DMS 273 treated with DMSO at 0.1 percent for 48 hours (cell line): ENCODE results near the gene JPT2.

Source experiments
- DNase-seq: peaks from one replicate; lab custom pipeline; 2025; lab: John Stamatoyannopoulos, UW

The JPT2 gene

DNA sequence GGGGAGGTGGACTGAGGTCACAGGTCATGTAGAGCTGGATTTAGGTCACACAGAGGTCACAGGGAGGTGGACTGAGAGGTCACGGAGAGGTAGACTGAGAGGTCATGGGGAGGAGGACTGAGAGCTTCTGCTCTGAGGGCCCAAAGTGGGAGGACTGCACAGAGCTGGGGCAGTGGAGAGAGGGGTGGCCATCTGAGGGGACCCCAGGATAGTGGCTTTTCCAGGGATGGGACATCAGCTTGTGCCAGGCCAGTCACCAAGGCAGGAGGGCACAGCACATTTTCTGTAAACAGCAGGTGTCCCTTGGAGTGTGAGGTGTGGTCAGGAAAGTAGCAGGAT lies 26.1 kb upstream of the JPT2 start:
- DNase-seq: no peak

- no peak for DNase-seq
Observed at GRCh38 chr16:1653023-1653422, 25.1 kb upstream of the JPT2 start.

GRCh38 chr16:1654505-1655268 lies 23.4 kb upstream of the JPT2 start:
- no peak for DNase-seq

DNA sequence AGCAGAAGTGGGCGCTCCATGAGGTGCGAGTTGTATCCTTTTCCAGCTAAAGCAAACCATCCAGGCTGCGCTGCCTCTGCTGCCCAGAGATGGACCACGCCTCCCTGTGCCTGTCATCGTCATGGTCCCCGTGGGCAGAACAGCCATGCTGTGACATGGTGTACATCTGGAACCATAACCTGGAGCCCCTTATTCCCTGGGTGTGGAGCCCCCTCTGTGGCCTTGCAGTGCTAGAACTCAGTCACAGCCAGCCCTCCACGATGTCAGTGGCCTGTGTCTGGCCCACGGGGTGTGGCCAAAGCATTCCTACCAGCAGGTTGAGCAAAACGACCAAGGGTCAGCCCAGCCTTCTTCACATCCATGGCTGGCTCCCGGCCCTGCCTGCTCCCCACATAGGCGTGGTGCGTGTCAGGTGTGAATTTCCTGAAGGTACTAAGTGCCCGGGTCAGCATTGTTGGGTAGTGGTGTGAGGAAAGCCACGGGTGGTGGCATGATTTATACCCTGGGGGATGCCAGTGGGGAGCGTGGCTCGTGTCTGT lies 22.7 kb upstream of the JPT2 start:
- no peak for DNase-seq

DNA sequence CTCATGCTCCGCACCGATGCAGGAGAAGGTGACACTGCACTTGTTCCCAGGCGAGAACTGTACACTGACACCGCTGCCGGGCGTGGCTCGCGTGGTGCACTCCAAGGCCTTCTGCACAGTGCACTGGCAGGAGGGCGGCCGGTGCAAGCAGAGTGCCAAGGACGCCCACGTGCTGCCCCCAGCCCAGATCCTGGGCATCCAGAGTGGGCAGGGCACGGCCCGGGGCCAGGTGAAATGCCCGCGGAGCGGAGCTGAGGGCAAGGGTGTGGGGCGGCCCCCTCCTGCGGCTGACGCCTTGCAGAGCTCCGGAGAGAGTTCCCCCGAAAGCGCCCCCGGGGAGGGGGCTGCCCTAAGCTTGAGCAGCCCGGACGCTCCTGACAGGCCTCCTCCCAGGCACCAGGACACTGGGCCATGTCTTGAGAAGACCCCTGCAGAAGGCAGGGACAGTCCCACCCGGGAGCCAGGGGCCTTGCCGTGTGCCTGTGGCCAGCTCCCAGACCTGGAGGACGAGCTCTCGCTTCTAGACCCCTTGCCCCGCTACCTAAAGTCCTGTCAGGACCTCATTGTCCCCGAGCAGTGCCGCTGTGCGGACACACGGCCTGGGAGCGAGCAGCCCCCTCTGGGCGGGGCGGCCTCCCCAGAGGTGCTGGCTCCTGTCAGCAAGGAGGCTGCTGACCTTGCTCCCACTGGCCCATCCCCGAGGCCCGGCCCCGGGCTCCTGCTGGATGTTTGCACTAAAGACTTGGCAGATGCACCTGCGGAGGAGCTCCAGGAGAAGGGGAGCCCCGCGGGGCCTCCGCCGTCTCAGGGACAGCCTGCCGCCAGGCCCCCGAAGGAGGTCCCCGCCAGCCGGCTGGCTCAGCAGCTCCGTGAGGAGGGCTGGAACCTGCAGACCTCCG lies 21.9 kb upstream of the JPT2 start:
- no peak for DNase-seq

- DNase-seq: no peak
Observed at GRCh38 chr16:1656808-1657617, 21.1 kb upstream of the JPT2 start.

DNA sequence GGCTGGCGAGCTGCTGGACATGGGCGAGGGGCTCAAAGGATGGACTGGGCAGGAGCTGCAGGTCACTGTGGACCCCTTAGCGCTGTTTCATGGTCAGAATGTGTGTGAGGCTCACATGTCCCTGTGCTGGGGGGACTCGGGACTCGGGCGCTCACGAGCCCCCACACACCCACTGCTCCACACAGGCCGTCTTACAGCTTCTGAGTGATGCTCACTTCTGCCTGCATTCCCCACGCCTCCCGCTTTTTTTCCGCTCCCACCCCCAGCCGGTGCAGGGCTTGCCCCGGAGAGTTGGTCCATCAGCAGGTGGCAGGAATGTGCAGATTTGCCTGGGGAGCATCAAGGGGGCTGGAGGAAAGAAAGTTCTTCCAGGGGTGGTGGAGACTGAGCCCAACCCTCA lies 20.2 kb upstream of the JPT2 start:
- DNase-seq: no peak

DNA sequence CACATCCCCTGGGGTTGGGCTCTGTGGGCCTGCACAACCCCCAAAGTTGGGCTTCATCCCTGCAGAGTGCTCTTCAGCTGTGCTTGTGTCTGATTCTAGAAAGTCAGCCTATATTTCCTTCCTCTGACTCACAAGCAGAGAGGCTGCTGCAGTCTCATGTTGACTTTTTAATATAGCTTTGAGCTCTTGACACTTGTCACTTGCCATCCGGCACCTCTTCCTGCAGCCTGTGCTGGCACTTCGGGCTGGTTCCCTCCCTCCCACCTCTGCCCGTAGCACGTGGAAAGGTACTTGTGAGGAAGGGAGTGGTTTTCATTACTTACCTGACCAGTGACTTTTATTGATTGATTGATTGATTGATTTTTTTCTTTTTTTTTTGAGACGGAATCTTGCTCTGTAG lies 19.0 kb upstream of the JPT2 start:
- no peak for DNase-seq

DNA sequence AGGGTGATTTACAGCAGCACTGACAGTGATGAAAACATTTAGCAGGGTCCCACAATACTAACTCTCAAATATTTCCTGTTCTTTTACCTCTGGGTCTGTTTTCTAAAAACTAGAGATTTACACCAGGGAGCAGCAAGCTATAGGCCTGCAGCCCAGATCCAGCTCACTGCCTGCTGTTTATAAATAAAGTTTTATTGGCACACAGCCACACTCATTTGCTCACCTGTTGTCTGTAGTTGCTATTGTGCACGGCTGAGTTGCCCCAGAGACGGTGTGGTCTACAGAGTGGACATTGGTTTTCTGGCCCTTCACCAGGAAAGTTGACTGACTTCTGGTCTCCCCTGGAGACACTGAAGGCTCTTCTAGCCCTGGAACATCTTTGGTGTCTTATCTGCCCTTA lies 16.3 kb upstream of the JPT2 start:
- DNase-seq: no peak

GRCh38 chr16:1662543-1662942 lies 15.5 kb upstream of the JPT2 start:
- DNase-seq: no peak

DNA sequence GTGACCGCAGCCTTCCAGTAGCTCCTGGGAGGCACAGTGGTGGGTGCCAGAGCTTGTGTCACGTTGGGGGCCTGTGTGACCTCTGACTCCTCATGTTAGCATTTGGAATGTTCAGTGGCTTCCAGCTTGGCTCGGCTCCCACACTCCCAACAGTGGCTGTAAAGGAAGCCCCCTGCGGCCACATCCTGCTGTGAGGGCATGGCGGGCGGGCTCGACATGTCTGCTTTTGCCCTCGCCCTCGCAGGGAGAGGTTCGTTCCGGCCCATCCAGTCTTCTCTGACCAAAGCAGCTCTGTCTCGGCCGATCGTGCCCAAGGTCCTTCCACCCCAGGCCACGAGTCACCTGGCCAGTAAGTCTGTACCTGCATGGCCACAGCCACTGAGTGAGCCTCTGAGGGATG lies 12.2 kb upstream of the JPT2 start:
- DNase-seq: no peak

GRCh38 chr16:1666316-1666715 lies 11.8 kb upstream of the JPT2 start:
- DNase-seq: no peak

DNA sequence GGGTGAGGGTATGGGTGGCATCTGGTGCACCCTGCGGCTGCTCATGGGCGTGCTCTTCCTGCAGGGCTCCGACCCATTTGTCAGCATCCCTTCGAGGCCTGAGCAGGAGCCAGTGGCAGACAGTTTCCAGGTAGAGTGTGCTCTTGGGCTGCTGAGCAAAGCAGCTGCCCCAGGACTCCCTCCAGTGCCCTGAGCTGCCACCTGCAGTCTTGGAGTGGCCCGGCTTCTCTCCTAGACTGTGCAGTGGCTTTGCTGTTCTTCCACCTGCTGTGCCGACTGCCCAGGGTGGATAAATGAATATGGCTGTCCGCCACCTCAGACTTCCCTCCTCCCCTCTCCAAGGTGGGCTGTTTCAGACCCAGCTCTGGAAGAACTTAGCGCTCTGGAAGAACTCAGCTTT lies 10.8 kb upstream of the JPT2 start:
- no peak for DNase-seq

- DNase-seq: no peak
Observed at GRCh38 chr16:1667916-1668315, 10.2 kb upstream of the JPT2 start.

DNA sequence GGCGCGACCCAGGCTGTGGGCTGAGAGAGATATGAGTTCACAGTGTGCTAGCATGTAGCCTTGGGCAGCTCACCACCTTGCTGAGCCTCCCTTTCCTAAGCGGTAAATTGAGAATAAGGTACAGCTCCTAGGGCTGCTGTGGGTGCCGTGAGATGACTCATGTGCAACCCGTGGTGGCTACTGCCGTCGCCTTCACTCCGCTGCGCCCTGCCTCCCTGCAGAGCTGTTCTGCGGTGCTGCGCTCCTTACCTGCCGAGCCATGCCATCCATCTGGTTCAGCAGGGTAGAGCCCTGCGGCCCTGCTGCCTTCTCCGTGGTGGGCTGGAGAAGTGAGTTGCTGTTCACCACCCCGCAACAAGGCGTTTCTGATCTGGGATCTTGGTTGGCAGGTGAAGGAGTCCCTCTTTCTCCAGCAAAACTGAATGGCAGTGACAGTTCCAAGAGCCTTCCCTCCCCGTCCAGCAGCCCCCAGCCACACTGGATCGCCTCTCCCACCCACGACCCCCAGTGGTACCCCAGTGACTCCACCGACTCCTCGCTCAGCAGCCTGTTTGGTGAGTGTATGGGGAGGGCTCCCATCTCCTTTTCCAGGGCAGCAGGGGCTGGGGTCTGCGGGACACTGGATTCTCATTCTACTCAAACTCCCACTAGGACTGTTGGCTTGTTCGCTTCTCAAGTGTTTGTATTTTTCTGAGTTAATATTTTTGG lies 9.3 kb upstream of the JPT2 start:
- DNase-seq: no peak

- DNase-seq: no peak
Observed at GRCh38 chr16:1669698-1670097, 8.4 kb upstream of the JPT2 start.

- no peak for DNase-seq
Observed at GRCh38 chr16:1670371-1670770, 7.7 kb upstream of the JPT2 start.

- DNase-seq: no peak
Observed at GRCh38 chr16:1670866-1671265, 7.2 kb upstream of the JPT2 start.

DNA sequence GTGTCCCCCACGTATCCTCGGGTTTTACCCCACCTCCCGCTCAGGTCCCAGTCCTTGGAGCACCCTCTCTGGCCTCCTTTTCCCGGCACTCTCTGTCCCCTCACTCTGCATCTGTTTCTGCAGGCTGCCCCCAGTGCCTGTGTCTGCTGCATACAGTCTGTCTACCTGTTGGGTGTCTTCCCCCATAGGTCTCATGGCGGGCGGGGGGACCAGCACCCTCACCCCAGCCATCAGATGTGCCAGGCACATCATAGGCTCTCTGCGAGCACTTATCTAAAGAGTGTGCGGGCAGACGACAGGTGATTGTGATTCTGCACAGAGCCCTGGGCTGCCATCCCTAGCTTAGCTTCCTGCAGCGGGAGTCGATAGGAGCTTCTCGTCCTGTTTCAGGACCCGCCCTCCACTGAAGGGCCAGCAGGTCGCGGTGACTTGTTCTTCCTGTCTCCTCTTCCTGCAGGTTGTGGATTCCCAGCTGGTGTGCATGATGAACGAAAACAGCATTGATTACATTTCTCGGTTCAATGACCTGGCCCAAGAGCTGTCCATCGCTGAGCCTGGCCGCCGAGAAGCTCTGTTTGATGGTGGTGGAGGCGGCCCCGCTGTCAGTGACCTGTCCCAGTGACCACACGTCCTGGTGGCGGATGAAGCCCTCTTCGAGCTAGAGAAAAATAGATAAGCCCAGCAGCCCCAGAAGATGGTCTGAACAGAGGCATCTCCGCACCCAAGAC lies 4.5 kb upstream of the JPT2 start:
- no peak for DNase-seq

- DNase-seq: no peak
Observed at GRCh38 chr16:1674306-1674705, 3.8 kb upstream of the JPT2 start.
